PFSK-1 (cell line): ENCODE measurements around the gene RNF151.

Experiments
- FOXP2 ChIP-seq: optimal IDR thresholded peaks from 2 replicates; pipeline ENCODE3; 2011; ENCODE audit warnings: borderline replicate concordance, control low read depth, inconsistent platforms; ENCODE audit not compliant: insufficient read depth; ENCODE audit errors: extremely low read length, extremely low read depth
- POLR2AphosphoS5 ChIP-seq: IDR thresholded peaks from 2 replicates; pipeline ENCODE4 v1.6.1; 2012; ENCODE audit warnings: low read depth, mild to moderate bottlenecking, control low read depth, low read length, moderate library complexity
- REST ChIP-seq, 2 experiments: IDR thresholded peaks; 2 replicates each; pipeline versions ENCODE4 v1.6.1 to v1.8.0; 2011 to 2012; ENCODE audit warnings: low read depth in 2 of 2, low read length in 2 of 2, control low read depth in 1 of 2, inconsistent platforms in 1 of 2, mild to moderate bottlenecking in 1 of 2, moderate library complexity in 1 of 2; ENCODE audit not compliant: insufficient read depth in 1 of 2
- SIN3A ChIP-seq: IDR thresholded peaks from 2 replicates; pipeline ENCODE4 v1.6.1; 2012; ENCODE audit warnings: mild to moderate bottlenecking, low read length, moderate library complexity, borderline replicate concordance; ENCODE audit not compliant: insufficient read depth
- TAF1 ChIP-seq: IDR thresholded peaks from 2 replicates; pipeline ENCODE4 v1.6.1; 2012; ENCODE audit warnings: low read length, control low read depth, borderline replicate concordance; ENCODE audit not compliant: insufficient read depth

The RNF151 gene

DNA sequence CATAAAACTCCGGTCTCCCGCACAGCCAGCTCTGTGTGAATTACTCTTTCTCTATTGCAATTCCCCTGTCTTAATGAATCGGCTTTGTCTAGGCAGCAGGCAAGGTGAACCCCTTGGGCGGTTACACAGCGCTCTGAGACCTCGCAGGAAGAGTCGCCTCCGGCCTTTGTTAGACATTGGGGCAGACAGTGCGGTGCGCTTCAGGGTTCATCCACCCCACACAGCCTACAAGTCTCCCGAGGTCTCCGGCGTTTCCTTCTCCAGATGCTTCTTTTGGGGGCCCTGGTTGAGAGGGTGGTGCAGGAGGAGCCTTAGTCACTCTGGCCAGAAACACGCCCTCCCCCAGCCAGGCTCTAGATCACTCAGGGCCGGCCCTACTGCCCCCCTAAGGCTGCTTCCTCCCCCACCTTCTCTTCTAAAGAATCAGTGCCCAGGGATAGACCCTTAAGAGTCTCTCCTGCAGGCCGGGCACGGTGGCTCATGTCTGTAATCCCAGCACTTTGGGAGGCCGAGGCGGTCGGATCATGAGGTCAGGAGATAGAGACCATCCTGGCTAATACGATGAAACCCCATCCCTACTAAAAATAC, 21.9 kb upstream of the RNF151 start:
- TF ChIP-seq REST (IDR thresholded peaks at IDR 0.05; ENCODE audit: insufficient read depth in 1 of 2, low read depth in 2 of 2, low read length in 2 of 2): no peak
- no peak for TF ChIP-seq POLR2AphosphoS5
- no peak for TF ChIP-seq SIN3A
- no peak for TF ChIP-seq TAF1
- TF ChIP-seq FOXP2: no peak

DNA sequence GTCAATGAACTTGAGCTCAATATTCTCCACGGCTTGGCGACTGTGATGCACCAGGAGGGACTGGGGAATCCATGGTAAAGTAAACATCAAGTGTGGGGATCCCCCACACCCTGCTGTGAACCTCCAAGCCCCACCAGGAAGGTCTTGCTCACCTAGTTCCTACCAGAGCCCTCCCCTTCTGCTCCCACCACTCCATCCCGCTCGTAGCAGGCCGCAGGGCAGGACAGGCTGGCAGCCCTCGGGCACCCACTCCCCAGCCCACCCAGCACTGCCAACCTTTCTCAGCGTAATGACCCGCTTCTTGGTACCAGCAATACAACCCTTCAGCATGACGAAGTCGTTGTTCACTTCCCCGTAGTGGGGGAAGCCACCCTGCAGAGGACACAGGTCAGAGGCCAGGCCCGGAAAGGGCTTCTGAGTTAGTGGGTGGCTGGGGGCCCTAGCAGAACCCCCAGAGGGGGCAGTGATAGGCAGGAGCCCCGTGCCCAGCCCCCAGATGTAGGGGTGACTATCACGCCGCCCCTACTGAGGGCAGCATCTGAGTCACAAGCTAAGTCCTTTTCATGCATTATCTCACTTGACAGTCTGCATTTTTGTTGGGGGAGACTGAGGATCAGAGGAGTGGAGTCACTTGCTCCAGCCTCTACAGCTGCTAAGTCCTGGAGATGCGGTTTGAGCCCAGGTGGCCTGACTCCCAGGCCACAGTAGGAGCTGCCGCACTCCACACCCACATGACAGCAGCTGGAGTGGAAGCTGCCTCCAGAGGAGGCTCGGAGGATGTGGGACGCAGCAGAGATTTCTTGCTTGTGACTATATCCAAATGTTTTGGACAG, 20.9 kb upstream of the RNF151 start:
- TF ChIP-seq TAF1 (no peak), REST (IDR thresholded peaks at IDR 0.05; ENCODE audit: insufficient read depth in 1 of 2, low read depth in 2 of 2, low read length in 2 of 2) (no peak), POLR2AphosphoS5 (no peak), FOXP2 (no peak), SIN3A (no peak)

DNA sequence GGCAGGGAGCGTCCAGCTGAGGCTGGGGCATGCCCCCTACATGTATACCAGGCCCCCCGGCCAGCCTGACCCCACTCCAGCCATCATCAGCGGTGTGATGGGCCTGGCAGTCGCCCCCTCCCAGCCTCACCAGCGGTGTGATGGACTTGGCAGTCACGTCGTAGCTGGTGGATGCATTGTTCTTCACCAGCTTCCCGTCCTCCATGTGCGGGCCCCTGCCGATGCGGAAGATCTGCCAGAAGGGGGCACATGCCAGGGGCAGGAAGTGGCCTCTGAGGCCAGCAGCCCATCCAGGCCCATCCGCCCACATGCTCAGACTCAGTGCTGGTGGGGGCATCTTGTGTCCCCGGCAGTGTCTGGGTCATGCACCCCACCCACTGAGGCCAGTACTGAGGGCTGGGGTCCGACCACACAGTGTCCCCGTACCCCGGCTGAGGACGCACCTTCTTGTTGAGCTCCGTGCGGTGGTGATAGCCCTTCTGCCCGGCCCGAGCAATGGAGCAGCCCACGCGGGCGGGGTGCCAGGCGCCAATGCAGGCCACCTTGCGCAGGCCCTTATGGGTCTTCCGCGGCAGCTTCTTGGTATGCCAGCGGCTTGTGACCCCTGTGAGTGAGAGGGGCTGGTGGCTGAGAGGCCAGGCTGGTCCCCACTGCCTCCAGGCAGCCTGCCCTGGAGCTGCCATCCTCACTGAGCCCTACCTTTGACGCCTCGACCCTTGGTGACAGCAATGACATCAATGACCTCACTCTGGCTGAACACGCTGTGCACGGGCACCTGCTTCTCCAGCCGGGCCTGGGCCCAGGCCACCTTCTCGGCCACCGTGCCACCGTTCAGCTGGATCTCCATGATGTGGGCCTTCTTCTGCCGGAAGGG, 19.9 kb upstream of the RNF151 start:
- TF ChIP-seq TAF1 (no peak), FOXP2 (no peak), SIN3A (no peak), REST (IDR thresholded peaks at IDR 0.05; ENCODE audit: insufficient read depth in 1 of 2, low read depth in 2 of 2, low read length in 2 of 2) (no peak), POLR2AphosphoS5 (no peak)

DNA sequence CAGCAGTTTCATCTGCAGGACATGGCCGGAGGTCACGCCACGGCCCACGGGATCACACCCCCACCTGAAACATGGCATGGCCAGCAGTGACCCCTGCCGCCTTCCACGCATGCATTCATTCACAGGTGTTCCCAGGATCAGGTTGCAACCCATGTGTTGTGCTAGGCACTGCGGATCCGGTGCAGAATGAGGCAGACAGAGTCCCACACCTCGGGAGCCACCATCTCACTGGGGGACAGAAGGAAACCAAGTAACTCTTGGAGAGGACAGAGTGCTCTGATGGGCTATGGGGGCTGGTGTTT, 19.3 kb upstream of the RNF151 start:
- TF ChIP-seq FOXP2: no peak
- TF ChIP-seq POLR2AphosphoS5: no peak
- no peak for TF ChIP-seq SIN3A
- no peak for TF ChIP-seq REST (IDR thresholded peaks at IDR 0.05; ENCODE audit: insufficient read depth in 1 of 2, low read depth in 2 of 2, low read length in 2 of 2)
- TF ChIP-seq TAF1: no peak
